DND-41 (cell line): ENCODE data around the gene BICDL1.

Experiments used
- EZH2 ChIP-seq: IDR thresholded peaks from 3 replicates; pipeline ENCODE4 v1.6.1; 2012; ENCODE audit warnings: borderline replicate concordance, low read depth, mild to moderate bottlenecking, moderate library complexity, low read length, inconsistent platforms; ENCODE audit not compliant: severe bottlenecking
- TF ChIP-seq, protein P1 (sequence below): IDR thresholded peaks from 2 replicates; pipeline ENCODE4 v1.5.1; 2012; ENCODE audit warnings: borderline replicate concordance, low read length, moderate library complexity, mild to moderate bottlenecking; ENCODE audit not compliant: poor library complexity, severe bottlenecking; ENCODE audit errors: extremely low read depth

DNA sequence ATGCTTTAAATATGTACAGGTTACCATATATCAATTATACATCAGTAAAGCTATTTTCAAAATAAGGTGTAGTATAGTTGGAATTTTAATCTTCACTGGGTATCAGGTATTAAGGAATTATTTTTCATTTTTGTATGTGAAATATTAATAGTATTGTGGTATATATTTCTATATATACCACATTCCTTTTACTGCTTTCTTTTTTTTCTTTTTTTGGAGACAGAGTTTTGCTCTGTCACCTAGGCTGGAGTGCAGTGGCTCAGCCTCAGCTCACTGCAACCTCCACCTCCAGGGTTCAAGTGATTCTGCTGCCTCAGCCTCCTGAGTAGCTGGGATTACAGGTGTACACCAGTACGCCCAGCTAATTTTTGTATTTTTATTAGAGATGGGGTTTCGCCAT lies 36.6 kb downstream of the BICDL1 start:
- TF ChIP-seq, protein P1, sequence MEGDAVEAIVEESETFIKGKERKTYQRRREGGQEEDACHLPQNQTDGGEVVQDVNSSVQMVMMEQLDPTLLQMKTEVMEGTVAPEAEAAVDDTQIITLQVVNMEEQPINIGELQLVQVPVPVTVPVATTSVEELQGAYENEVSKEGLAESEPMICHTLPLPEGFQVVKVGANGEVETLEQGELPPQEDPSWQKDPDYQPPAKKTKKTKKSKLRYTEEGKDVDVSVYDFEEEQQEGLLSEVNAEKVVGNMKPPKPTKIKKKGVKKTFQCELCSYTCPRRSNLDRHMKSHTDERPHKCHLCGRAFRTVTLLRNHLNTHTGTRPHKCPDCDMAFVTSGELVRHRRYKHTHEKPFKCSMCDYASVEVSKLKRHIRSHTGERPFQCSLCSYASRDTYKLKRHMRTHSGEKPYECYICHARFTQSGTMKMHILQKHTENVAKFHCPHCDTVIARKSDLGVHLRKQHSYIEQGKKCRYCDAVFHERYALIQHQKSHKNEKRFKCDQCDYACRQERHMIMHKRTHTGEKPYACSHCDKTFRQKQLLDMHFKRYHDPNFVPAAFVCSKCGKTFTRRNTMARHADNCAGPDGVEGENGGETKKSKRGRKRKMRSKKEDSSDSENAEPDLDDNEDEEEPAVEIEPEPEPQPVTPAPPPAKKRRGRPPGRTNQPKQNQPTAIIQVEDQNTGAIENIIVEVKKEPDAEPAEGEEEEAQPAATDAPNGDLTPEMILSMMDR = no peak
- no peak for TF ChIP-seq EZH2
